ENCODE results near the gene VGF.

DNA sequence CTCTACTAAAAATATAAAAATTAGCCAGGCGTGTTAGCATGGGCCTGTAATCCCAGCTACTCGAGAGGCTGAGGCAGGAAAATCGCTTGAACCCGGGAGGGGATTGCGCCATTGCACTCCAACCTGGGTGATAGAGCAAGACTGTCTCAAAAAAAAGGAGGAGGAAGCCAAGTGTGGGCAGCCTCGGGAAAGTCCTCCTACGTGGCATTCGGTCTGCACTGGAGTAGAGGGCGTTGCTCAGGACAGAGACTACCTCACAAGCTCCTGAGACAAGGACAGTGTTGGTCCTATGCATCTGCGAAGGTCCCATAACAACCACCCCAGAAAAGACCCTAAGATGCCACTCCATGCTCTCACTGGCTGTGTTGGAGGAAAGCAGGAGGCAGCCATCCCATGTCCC, 48.5 kb downstream of the VGF start:
- TF ChIP-seq CTCF (conservative IDR thresholded peaks at IDR 0.05; ENCODE audit: low read length) (no peak), EZH2phosphoT487 (IDR thresholded peaks at IDR 0.05; ENCODE audit: borderline replicate concordance, low read depth, low read length) (no peak)

All from OCI-LY7 (cell line).